Adrenal gland (tissue), 12 donors: ENCODE measurements around the gene OSGEP. TPM values are rescaled to one million over a fixed set of nuclear protein-coding genes. Genes with fewer than 3 reads are reported as not detected.

ENCODE experiments used
- DNase-seq, 7 donors: peaks; one replicate each; pipeline ENCODE4 v3.0.0-alpha.2; 2019 to 2020
- H3K27ac ChIP-seq, 5 donors: fragments of 200-600 bp; sonication (generic) in 4 of 5; 1 replicate in 3 of 5; 2 replicates in 2 of 5; pipeline versions ENCODE4 v1.5.1 to v1.8.0; 2016 to 2020; ENCODE audit warnings: mild to moderate bottlenecking in 1 of 5
- H3K27me3 ChIP-seq: fragments of 200-600 bp; 2 replicates; pipeline ENCODE4 v1.8.0; 2021
- H3K36me3 ChIP-seq, 2 donors: fragments of 200-600 bp; replicated peaks in 1 of 2; 1 replicate in 1 of 2; 2 replicates in 1 of 2; pipeline versions ENCODE4 v1.5.1 to v1.8.0; 2018 to 2022
- H3K4me1 ChIP-seq, 2 donors: fragments of 200-600 bp; replicated peaks in 1 of 2; 1 replicate in 1 of 2; 2 replicates in 1 of 2; pipeline versions ENCODE4 v1.5.1 to v1.8.0; 2018 to 2021
- H3K4me3 ChIP-seq, 4 donors: fragments of 200-600 bp; sonication (generic) in 3 of 4; one replicate each; pipeline ENCODE4 v1.5.1; 2016 to 2018
- H3K9me3 ChIP-seq, 3 donors: fragments of 200-600 bp; sonication (generic) in 1 of 3; replicated peaks in 1 of 3; 1 replicate in 2 of 3; 2 replicates in 1 of 3; pipeline versions ENCODE4 v1.5.1 to v1.8.0; 2016 to 2021
- POLR2A ChIP-seq, 2 donors: fragments of 450-650 bp; IDR thresholded peaks; one replicate each; pipeline ENCODE4 v1.6.1; 2017; ENCODE audit warnings: antibody characterized with exemption in 2 of 2, mild to moderate bottlenecking in 2 of 2, moderate library complexity in 1 of 2
- WGBS, 4 donors: extraction: QIAGEN DNeasy Blood & Tissue Kit in 2 of 4; methylation state at CpG; one replicate each; pipeline versions ENCODE4 v1.1.5 to v1.1.7; 2013 to 2017; 5-methylcytosine and 5-hydroxymethylcytosine counted together
- intact Hi-C, 2 donors: fragments of 100-400 bp; cut with DNase I; formaldehyde crosslinking; loops; one replicate each; pipeline versions ENCODE4 v1.14.1 to v1.15.0; 2022 to 2023
- polyA plus RNA-seq, 3 donors: library from polyadenylated mRNA; stranded (reverse); fragments of 200-250 nt in 2 of 3; fragments of 350-450 nt in 1 of 3; fragmentation: Illumina TruSeq in 1 of 3; extraction: RNeasy Lipid Tissue Mini Kit (QIAGEN cat#74804) in 1 of 3; gene quantifications; one replicate each; pipeline ENCODE4 v1.2.3, GENCODE V29; 2013 to 2014
- total RNA-seq, 9 donors: library from RNA; depleted of rRNA in 4 of 9; stranded (reverse); fragments of >200 nt in 4 of 9; fragments of 120-200 nt in 1 of 9; fragmentation: NEBNext Ultra II Directional in 1 of 9; extraction: Animal tissue kit (Norgen Biotek cat#: 25700) in 1 of 9; gene quantifications; one replicate each; pipeline versions ENCODE4 v1.1.0 to v1.2.4, GENCODE V29; 2013 to 2023
- TF ChIP-seq, protein P1 (sequence below), 6 experiments: fragments of 450-650 bp in 4 of 6; fragments of 200-600 bp in 2 of 6; sonication (generic) in 1 of 6; IDR thresholded peaks; 1 replicate in 5 of 6; 2 replicates in 1 of 6; pipeline versions ENCODE4 v1.5.1 to v1.8.0; 2016 to 2021; ENCODE audit warnings: antibody characterized with exemption in 6 of 6, mild to moderate bottlenecking in 2 of 6, moderate library complexity in 1 of 6
- donor health status: healthy with polysubstance abuse.
- donor health status: Bipolar disorder and iron deficiency.
- donor health status: DM: yes; HTN: yes; CAD: no.
- donor health status: DM: no; HTN: no; CAD: no.
- donor health status: DM: no; HTN: no; CAD: no.
- donor health status: DM: yes; HTN: yes; CAD: no.

OSGEP gene
- total and polyA plus RNA-seq, 12 donors = 25.0 to 102 (median 37.5) TPM

DNA sequence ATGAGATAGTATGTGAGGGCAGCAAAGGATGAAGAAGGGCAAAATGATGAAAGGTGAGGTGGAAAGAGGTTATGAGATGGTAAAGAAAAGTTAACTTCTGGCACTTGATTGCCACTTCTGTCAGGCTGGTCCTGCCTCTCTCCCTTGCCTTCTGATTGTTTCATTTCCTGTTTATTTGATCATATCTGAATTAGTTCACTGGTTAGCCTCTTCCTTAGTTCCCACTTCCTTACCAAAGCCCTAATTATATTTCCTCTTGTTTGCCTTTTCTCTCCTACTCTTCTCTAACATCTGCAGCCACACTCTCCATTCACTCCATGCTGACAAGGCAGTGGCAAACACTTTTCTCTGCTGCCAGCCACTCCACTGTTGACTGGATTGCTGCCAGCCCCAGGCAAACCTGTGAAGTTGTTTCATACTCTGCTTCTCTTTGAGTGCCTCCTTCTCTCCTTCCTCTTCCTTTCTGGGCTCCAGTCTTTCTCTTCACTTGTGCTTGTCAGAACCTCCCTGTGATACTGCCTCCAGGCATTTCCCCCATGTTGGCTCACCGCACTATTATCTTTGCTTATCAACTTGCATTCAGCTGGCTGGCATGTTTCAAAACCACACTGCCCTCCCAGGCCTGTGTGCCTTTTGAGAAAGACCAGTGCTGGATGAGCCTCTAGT is 22.7 kb upstream of the OSGEP start:
- intact Hi-C loops = no loop called here
- peaks cover 0 to 19% of the 10 kb centered on the region in 2 donors for H3K4me1 ChIP-seq
- peak overlapping the region in 1 of 5 donors; percentile 53 for H3K27ac ChIP-seq
- DNase-seq = peak in 2 of 7 donors; percentile 20 to 67
- no peak overlapping the region for H3K4me3 ChIP-seq
- WGBS, 4 donors = 52 to 88% (median 61%) methylated on average over 1 of the region's 1 CpG
- TF ChIP-seq, protein P1, sequence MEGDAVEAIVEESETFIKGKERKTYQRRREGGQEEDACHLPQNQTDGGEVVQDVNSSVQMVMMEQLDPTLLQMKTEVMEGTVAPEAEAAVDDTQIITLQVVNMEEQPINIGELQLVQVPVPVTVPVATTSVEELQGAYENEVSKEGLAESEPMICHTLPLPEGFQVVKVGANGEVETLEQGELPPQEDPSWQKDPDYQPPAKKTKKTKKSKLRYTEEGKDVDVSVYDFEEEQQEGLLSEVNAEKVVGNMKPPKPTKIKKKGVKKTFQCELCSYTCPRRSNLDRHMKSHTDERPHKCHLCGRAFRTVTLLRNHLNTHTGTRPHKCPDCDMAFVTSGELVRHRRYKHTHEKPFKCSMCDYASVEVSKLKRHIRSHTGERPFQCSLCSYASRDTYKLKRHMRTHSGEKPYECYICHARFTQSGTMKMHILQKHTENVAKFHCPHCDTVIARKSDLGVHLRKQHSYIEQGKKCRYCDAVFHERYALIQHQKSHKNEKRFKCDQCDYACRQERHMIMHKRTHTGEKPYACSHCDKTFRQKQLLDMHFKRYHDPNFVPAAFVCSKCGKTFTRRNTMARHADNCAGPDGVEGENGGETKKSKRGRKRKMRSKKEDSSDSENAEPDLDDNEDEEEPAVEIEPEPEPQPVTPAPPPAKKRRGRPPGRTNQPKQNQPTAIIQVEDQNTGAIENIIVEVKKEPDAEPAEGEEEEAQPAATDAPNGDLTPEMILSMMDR (IDR thresholded peaks at IDR 0.05) = no peak
- TF ChIP-seq POLR2A (IDR thresholded peaks at IDR 0.05) = no peak
- H3K27me3 ChIP-seq = no peaks in the 10 kb centered on the region
- no peaks in the 10 kb centered on the region for H3K9me3 ChIP-seq
- H3K36me3 ChIP-seq = peaks cover 0 to 45% of the 10 kb centered on the region in 2 donors

GRCh38 chr14:20476776-20477175 is 22.2 kb upstream of the OSGEP start:
- H3K27ac ChIP-seq = peak overlapping the region in 1 of 5 donors; percentile 53
- no peak for TF ChIP-seq POLR2A (IDR thresholded peaks at IDR 0.05)
- TF ChIP-seq, protein P1 (IDR thresholded peaks at IDR 0.05) = no peak
- no peaks in the 10 kb centered on the region for H3K9me3 ChIP-seq
- 86 to 88% (median 87%) methylated on average over 5 of the region's 5 CpGs for WGBS, 4 donors
- H3K27me3 ChIP-seq = no peaks in the 10 kb centered on the region
- no peak for DNase-seq
- H3K36me3 ChIP-seq = peaks cover 0 to 46% of the 10 kb centered on the region in 2 donors
- intact Hi-C loops = no loop called here
- no peak overlapping the region for H3K4me3 ChIP-seq
- H3K4me1 ChIP-seq = peaks cover 0 to 19% of the 10 kb centered on the region in 2 donors

DNA sequence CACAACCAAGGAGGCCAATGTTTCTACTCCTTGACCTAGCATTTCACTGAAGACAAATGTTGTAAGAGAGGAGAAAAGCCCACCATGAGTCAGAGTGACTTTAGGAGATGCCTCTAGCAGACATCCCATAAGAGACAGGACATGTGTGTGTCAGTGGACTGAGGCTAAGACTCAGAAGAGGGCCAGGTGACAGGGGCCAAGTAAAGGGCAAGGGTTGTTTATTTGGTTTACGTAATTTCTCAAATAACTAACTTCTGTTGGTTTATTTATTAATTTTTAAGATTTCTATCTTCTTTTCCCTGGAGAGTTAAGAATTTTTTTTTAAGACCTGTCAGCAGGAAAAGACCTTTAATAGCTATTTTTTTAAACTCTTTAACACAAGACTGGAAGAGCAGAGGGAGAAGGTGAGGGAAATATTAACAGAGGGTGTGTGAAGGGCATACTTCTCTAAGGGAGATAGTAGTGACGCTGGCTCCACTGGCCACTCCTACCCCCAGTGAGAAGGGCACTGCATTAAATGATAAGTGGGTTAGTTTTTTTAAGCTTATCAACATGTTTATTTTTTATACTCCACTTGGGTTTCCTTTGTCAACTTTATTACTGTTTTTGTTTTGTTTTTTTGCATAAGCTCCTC is 18.0 kb upstream of the OSGEP start:
- no peaks in the 10 kb centered on the region for H3K9me3 ChIP-seq
- H3K4me1 ChIP-seq = peaks cover 8 to 28% of the 10 kb centered on the region in 2 donors
- H3K36me3 ChIP-seq = peaks cover 0 to 46% of the 10 kb centered on the region in 2 donors
- WGBS, 4 donors = 84 to 89% (median 86%) methylated on average over 2 of the region's 2 CpGs
- no peak for DNase-seq
- H3K4me3 ChIP-seq = no peak overlapping the region
- intact Hi-C loops = no loop called here
- no peaks in the 10 kb centered on the region for H3K27me3 ChIP-seq
- no peak for TF ChIP-seq POLR2A (IDR thresholded peaks at IDR 0.05)
- TF ChIP-seq, protein P1 (IDR thresholded peaks at IDR 0.05) = no peak
- no peak overlapping the region for H3K27ac ChIP-seq

DNA sequence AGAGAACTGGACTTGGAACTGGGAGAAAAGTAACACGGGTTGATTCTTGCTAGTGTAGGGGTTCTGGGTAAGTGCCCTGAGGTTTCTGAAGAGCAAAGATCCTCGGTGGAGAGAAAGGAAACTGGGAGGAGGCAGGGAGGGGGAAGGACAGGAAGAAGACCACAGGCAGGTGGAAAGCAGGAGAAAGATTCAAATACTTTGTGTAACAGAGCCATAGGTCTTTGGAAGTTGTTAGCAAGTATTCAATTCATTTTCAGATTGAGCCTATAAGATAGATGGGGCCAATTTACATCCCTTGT is 15.9 kb upstream of the OSGEP start:
- H3K36me3 ChIP-seq = peaks cover 0 to 30% of the 10 kb centered on the region in 2 donors
- WGBS, 4 donors = 0 to 6% (median 4%) methylated on average over 2 of the region's 2 CpGs
- no peak for TF ChIP-seq POLR2A (IDR thresholded peaks at IDR 0.05)
- TF ChIP-seq, protein P1 (IDR thresholded peaks at IDR 0.05) = no peak
- intact Hi-C loops = no loop called here
- H3K4me1 ChIP-seq = peaks cover 8 to 15% of the 10 kb centered on the region in 2 donors
- H3K4me3 ChIP-seq = peak overlapping the region in 1 of 4 donors; percentile 75
- H3K27ac ChIP-seq = peak overlapping the region in 2 of 5 donors; percentile 86 to 93
- H3K27me3 ChIP-seq = no peaks in the 10 kb centered on the region
- DNase-seq = no peak
- no peaks in the 10 kb centered on the region for H3K9me3 ChIP-seq
